H4 (cell line): ENCODE measurements around the gene ATP12A. TPM values are rescaled to one million over a fixed set of nuclear protein-coding genes. Genes with fewer than 3 reads are reported as not detected.
A peak's percentile ranks its signal among the peaks of the same experiment; 100 is the strongest.
"Not testable (repeated sequence)": the region's sequence is repeated elsewhere in the genome, so short reads cannot be mapped to it uniquely, and the experiment has no call there.

Experiments used
- DNase-seq: peaks from one replicate; pipeline ENCODE4 v3.0.0-alpha.2; 2015; ENCODE audit warnings: low spot score
- total RNA-seq: library from RNA; depleted of rRNA; stranded (reverse); fragments of >200 nt; shearing (Covaris generic); gene quantifications from 2 replicates; pipeline ENCODE4 v1.2.3, GENCODE V29; 2014; rRNA removed

ATP12A gene
- total RNA-seq, 1 experiment from 2014 or later = 0.08 TPM

DNA sequence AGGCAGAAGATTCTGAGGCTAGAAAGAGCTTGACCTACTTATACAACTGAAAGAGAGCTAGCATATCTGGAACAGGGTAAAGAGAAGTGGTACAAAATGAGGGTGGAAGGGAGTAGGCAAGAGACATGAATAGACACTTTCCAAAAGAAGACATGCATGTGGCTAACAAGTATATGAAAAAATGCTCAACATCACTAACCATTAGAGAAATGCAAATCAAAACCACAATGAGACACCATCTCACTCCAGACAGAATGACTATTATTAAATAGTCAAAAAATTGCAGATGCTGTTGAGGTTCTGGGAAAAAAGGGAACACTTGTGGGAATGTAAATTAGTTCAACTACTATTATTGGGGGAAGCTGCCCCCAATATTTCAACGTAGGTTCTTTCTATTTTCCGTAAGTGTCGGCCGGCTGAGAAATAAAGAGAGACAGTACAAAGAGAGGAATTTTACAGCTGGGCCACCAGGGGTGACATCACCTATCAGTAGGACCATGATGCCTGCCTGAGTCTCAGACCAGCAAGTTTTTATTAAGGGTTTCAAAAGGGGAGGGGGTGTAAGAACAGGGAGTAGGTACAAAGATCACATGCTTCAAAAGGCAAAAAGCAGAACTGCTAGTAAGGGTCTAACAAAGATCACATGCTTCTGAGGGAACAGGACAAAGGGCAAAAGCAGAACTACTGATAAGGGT lies 50.8 kb downstream of the ATP12A start:
- DNase-seq = not testable (repeated sequence)

DNA sequence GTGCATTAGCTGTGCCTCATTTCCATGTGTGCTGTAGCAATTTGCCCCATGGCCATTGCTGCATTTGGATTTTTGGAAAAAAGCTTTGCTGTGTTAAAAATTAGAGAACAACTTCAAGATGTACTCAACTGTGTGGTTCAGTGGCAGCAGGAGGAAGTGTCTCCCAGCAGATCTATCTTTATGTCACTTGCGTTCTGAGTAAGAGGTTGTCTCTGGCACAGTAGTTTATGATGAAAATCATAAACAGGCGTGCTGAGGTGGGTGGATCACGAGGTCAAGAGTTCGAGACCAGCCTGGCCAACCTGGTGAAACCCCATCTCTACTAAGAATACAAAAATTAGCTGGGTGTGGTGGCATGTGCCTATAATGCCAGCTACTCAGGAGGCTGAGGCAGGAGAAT lies 54.7 kb downstream of the ATP12A start:
- DNase-seq = no peak

DNA sequence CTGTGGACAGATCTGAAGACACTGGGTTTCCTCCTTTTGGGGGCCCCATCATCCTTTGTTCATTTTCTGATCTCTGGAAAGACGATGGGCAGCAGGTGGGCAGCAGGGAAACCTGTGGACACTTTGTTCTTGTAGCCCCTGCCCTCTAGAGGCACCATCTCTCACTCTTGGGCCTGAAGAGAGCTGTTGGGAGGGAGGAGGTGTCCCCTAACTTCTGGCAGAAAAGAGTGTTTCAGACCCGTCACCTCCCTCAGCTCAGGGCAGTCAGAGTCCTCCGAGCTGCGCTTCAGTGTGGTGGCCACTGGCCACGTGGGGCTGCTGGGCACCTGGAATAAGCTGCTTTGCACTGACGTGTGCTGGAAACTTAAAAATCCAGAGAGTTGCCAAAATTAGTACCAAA lies 56.8 kb downstream of the ATP12A start:
- DNase-seq = no peak

DNA sequence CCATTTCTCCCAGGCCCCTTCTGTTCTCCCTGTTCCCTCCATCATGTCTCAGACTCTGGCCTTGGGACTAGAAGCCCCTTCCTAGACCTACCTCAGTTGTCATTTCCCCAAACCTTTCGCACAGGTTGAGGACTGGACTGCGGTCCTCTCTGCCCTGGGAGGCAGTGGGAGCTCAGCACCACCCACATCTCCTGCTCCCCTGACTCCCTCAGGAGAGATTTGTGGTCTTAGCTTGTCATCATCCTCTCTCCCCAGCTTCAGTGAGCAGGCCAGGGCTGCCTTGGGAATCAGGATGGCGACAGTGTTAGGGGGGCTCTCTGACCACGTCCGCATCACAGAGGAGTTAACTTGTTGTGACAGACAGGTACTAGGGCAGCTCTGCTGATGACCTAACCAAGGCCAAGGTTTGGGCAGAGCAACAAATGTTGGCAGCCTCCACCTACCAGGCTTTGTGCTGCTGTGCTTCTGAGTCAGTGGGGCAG lies 58.2 kb downstream of the ATP12A start:
- DNase-seq = no peak

DNA sequence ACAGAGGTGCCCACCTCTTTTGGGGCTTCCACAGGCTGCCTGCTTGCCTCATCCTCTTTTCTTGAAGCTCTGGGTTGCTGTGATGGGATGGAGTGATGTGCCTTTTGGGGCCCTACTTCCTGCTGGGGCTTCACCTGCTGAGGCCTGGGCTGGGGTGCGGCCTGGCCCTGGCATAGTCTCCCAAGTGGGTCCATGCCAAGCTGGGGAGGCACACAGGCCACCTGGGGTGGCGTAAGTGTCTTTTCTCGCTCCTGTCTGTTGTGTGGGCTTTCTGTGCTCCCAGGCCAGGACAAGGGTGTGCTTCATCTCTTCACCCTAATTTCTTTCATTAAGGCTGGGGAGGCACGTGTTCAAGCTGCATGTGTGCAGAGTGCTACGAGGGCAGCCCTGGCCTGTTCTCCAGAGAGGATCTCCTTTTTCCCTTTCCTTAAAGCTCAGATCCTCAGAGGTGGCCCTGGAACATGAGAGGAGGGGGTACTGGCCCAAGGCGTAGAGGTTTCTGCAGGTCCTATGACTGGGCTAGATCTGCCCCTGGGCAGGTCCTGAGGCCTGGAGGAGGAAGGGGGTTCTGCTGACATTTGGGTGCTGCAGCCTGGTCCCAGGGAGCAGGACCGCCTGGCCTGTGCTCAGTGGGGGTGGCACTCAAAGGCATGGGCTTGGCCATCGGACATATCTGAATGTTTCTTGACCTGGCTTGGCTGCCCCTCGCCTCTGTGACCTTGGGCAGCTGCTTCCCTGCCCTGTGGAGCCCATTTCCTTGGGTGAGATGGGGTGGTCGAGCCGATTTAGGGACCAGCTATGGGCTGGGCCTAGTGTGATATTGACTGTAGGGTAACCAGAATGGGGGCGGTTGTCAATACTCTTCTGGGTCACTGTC lies 60.0 kb downstream of the ATP12A start:
- no peak for DNase-seq

DNA sequence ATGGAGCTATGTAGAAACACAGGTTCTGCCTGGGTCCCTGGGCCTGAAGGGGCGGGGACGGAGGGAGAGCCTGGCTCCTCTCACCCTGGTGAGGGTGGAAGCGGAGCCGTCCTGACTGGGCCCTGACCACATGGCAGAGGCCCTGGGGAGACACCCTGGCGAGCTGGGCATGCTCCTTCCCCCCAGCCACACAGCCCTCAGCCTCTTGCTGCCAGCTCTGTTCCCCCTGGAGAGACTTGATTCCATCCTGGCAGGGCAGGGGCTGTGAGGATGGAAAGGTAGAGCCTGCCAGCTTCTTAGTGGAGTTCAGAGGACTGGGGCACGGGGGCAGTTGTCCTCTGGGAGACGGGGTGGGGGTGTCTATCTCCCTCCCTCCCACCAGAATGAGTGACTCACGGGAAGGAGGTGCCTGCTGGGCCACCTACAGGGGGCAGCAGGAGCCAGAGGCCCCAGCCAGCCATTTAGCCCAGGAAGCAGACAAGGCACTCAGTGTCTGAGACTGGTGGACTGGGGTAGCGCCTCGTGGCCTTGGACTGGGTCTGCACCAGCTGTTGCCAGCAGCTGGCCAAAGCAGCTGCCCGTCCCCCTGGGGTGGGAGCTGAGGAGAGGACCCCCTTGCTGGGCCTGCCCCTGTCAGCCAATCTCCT lies 60.9 kb downstream of the ATP12A start:
- peak; percentile 16 for DNase-seq

DNA sequence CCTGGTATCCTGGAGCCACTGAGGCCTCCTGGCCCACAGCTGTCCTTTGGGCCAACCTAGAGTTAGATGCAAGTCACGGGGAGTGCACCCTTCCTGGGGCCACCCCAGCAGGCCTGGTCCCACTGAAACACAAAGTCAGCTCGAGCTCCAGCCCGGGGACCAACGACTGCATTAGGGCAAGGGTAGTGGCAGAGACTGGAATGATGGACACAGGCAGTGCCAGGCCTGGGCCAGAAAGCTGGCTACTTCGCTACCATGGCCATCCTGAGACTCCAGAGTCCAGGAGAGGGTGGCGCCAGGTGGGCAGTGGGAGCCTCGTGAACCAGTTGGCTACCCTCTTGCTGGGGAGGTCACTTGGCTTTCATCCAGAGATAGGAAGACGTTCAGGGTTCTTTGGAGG lies 61.6 kb downstream of the ATP12A start:
- DNase-seq = no peak

DNA sequence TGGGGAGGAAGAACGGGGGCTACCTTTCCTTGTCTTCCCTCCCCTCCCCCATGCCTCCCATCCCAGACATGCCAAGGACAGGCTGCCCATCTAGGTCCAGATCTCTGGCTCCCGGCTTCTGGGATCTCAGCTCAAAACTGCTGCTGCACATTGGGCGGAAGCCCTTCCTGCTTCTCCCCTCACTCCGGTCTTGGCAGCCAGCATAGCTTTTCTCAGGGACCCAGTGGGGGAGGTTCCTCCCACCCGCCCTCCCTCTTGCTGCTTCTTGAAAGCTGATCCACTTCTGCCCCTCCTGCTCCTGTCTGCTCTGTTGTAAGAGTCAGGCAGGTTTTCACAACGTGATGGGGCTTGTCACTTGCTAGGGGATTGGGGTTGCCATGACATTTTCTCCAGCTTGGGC lies 62.1 kb downstream of the ATP12A start:
- no peak for DNase-seq

DNA sequence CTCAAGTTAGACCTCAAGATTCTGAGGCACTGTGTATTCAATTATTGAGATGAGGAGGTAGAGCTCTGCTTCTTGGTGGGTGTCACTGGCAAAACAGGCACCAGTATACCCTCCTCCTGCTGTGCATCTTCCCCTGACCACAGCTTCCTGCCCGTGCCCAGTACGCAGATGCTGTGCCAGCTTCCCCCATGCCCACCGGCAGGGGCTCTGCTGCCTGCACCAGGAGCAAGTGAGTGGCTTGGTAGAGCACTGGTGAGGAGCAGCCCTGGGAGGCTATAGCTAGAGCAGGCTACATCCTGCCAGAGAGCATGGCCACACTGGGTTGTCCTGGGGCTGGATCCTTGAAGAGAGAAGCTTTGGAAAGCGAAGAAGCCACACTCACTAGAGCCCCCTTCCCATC lies 62.8 kb downstream of the ATP12A start:
- DNase-seq = no peak

DNA sequence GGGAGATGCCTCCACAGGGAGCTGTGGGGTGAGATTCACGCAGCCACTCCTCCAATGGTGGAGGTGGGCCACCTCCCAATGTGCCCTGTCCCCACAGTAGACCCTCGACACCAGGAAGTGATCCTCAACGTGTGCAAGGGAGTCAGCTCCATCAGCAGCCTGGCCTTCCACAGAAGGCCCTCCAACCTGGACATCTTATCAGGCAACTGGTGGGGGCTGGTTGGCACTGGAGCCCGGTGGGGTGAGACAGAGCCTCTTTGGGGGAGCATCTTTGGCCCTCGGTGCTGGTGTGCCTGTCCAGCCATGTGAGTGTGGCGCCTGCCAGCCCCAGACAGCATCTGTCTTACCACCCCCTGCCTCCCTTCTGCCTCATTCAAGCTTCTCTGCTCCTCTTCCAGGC lies 64.0 kb downstream of the ATP12A start:
- DNase-seq = no peak

DNA sequence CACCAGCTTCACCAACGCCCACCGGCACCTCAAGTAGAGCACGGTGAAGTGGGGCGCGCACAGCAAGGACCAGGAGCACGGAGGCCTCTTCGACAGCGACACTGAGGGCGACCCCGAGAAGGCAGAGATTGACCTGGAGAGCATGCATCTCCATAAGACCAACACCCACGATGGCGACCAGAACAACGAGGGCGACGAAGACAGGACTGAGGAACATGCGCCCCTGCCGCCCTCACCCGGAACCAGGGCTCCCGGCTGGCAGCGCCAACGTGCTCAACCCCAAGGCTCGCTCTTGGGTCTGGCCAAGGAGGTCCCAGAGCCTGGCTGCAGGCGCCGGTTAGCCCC lies 65.3 kb downstream of the ATP12A start:
- no peak for DNase-seq

DNA sequence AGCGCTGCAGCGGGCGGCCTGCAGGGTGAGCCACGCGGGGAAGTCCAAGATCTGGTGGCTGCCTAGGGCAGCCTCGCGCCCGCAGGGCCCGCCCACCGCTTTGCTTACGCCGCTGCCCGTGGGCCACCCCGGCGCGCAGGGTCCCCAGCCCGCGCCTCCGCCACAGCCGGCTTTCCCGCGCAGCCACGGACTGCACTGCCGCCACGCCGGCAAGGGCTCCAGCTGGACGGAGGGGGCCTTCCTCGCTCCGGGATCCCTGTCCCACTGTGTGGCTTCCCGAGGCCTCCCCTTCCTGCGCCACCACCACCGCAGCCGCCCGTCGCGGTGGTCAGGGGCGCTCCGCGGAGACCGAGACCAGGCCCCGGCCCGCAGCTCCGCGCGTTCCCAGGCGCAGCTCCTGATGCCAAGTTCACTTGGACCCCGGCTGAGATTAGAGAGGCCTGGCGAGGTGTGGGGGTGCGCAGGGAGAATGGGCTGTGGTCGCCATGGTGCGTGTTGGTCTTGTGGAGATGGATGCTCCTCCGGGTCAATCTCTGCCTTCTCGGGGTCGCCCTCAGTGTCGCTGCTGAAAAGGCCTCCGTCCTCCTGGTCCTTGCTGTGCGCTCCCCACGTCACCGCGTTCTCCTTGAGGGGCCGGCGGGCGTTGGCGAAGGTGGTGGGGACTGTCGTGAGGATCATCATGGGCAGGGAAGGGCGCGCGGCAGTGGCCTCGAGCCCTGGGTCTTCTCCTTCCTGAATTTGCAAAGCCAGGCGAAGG lies 65.8 kb downstream of the ATP12A start:
- DNase-seq = no peak

DNA sequence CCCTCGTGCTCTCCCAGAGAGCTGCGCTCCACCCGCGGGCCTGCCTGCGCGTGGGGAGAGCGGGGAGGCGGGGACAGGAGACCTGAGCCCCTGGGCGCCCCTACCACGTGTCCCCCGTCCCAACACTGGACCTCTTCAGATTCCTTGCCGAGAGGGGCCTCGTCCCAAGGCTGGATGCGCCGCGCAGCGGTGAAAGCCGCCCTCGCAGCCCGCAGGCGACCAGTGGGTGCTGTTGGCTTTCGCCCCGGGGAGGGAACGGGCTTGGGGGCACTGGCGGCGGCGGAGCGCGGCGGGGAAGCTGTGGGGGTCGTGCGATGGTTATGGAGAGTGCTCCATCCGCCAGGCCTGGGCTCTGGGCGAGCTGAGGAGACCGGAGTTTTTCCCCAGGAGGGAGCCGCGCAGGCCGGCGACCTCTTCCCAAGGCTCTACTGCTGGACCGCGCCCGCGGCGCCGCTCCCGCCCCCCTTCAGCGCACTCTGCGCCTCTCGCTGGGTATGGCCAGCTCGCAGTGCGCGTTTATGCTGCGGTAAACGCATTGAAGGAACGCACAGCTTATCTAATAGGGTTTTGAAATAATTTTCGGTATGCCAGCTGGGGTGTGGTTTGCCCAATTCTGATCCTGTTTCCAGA lies 66.5 kb downstream of the ATP12A start:
- DNase-seq = no peak

DNA sequence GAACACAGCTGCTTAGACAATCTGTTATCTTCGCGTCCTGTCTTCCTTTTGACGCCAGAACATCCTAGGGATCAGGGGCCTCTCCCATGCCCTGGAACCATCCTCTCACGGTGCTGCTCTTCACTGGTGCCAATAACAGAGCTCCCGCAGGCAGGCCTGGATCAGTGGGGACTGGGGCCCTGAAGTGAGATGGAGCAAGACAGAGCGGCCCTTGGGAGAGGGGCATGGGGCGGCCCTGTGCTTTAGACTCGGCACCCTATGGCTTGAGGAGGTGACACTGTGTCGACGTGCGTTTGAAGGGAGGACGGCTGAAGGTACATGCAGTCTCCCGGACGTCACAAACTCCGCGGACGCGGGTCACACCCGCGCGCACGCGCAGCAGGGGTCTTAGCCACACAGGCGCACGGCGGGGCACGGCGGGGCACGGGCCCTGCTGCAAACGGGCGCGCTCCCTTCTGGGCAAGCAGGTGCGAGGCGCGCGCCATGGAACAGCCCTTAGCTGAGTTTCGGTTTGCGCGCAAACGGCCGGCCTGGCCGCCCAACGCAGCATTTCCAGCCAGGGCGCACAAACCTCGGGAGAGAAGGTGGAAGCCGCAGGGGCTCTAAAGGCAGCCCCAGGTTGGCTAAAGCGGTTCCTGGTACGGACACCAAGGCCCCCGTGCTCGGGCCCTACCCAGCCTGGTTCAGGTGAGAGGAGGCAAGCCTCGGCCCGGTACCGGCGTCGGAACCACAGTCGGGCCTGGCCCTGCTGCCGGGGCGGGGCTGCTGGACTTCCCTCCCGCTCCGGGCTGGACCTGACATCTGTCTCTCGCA lies 67.2 kb downstream of the ATP12A start:
- DNase-seq = no peak

DNA sequence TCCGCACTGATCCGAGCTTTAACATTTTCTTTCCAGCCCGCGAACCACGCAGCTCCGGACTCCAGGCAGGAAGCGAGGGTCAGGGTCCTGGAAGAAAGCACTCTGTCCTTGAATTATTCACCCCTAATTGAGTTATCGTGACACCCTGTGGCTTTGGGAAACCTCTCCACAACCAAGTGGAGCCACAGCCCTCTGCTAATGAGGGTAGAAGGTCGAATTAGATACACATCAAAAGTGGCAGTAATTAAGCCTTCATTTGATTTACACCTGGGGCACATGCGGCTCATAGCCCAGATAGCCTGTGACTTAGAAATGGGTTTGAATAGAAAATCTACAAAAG lies 67.8 kb downstream of the ATP12A start:
- DNase-seq = no peak

DNA sequence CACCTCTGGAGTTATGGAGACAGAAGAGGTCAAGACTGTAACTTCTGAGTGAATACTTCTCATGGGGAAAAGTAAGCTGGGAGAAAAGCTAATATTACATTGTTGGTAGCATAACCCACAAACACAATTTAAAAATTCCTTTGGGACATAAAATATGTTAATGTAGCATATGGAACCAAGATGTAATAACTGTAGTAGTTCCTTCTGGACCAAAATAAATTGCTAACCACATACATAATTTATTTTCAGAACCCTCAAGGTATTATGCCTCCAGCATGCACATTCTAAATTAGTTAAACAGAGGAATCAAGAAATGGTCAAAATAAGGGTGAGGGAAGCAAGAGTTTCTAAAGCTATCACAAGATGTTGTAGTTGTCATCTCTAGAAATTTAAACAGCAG lies 79.0 kb downstream of the ATP12A start:
- DNase-seq = no peak

Other genes with a start within 250 kb of the ATP12A start
- gene PARP4, start 167.6 kb upstream of the ATP12A start, total RNA-seq = 27.2 and 34.6 TPM in 2 replicates
- gene RNF17, start 83.8 kb downstream of the ATP12A start, total RNA-seq = not detected in 2 replicates